ENCODE measurements around the gene NTM.

NTM gene

DNA sequence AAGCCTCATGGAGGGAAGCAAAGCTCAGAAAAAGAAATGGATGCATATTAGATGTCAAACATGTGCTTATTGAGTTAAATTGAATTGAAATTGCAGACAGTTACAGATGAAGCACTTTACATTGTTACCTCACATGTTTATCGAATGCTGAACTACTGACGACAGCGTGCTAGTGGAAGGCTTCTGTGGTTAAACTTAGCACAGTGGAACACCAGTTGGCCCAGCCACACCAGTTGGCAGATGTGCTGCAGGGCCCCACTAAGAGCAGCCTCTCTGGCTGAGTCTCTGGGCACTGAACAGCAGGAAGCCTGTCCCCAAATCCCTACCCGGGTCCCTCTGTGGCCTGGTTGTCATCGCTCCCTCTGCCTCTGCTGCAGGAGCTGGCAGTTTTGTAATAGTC lies 242.1 kb downstream of the NTM start:
- DNase-seq = no peak

DNA sequence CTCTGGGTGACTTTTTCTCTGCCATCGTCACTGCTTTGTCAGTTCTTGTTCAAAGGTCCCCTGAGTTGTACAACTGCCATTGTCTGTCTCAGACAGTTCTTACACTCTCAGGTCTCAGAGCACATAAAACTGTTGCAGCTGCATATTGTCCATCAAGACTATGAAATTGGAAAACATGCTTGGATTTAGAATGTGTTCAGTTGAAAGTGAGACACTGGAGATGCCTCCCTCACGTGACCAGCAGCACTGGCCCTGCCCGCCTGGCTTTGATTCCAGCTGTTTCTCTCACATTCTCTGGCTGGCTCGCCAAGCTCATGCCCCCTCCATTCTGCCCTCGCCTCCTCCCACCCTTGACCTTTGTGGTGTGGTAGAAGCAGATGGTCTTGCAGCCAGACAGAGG lies 244.2 kb downstream of the NTM start:
- peak; percentile 67 for DNase-seq

DNA sequence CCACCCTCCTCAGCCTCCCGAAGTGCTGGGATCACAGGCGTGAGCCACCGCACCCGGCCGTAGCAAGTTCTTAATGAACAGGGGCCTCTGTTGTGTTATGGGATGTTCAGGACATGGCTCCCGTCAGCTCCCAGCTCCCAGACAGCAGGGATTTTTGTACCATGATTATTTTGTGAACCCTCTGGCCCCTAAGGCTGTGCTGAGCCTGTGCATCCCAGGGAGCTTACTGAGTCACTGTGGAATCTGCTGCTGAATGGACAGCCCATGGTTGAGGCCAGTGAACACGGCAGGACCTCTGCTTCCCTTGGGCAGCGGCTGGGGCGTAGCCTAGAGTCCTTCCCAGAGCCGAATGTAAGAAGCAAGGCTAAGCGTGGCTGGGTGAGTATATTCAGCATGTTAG lies 245.2 kb downstream of the NTM start:
- no peak for DNase-seq

DNA sequence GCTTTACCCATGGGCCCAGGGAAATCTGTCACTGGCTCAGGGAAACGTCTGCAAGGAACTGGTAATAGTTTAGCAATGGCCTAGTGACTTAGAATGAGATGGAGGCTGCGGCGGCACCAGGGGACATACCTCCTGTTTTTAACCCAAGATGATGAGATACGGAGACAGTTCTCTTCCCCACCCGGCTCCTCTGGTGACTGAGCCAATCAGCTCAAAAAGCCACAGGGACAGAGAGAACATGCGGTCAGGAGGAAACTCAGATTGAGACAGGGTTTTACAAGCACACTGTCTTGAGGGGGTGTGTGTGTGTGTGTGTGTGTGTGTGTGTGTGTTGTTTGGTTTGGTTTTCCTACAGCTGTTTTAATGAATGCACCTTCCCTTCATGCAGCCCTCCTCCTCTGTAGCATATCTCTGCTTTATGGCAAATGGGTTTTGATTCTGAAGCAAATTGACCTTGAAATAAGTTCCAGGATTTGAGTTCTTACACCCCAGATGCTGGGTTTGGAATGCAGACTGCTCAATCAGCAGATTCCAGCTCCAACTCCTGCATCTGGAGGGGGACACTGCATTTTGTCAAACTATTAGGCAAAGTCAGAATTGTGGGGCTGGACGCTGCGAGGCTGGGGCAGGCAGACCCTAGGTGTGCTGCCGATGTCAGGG lies 246.2 kb downstream of the NTM start:
- DNase-seq = no peak

DNA sequence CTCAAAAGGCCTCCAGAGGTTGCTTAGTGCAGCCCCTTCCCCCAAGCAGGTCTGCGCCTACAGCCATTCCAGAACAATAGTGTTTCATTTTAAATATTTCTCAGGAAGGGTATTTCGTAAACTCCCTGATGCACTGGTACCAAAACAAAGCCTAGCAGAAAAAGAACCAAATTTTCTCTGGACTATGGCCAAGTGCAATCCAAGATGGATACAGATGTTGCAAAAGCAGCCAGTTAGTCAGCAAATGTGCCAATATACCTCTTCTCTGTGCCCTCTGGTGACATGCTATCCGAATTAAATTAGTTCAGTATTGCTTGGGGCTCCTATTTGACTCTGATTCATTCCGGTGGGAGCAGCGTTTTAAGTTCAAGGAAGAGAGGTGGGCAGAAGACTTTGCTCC lies 247.8 kb downstream of the NTM start:
- DNase-seq = no peak

DNA sequence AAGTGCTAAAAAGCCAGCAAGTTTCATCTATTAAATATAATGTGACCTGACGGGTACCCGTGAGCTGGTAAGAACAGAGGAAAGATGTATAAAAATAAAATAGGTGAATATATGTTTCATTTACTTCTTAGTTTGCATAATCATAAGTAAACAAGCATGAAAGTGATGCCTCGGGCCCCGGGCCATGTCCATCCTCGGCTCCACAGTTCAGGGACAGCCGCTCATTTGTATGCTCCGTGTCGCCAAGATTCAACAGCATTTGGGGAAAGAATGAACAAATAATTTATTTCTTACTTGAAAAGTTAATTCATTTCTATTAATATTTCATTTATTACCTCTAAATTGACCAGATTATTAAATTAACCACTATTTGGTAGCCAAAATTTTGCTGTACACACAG lies 251.8 kb downstream of the NTM start:
- no peak for DNase-seq

DNA sequence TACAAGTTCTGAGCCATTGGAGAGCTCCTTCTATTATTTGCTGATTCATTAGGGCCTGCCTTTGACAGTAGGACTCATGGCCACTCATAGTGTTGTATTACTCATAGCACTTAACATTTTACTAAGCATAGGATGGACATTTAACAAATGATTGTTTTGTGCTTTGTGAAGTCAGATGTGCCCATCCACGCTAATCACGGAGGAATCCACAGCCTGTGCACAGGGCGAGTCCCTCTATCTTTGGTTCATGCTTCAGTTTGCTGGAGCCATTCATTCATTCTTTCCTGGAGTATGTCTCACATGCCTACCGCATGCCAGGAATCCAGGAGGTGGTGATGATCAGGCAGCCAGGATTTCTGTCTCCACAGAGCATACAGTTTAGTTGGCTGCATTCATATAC lies 254.1 kb downstream of the NTM start:
- DNase-seq = no peak

DNA sequence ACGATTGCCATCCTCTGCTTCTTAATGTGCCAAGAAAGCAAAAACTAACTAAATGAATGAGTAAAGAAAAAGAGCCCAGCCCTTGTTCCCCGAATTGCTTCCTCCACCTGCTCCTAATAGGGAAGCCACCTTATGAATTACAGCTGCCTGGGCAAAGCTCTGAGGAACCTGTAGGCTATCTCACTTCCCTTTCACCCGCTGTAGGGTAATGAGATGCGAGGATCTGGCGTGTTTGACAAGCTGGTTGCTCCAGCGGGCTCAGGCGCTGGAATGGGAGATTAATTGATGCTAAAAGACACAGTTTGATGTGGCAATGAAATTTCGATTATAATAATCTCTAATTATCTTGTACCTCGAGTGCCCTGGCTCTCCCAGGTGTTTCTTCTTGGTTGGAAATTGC lies 256.4 kb downstream of the NTM start:
- DNase-seq = no peak

DNA sequence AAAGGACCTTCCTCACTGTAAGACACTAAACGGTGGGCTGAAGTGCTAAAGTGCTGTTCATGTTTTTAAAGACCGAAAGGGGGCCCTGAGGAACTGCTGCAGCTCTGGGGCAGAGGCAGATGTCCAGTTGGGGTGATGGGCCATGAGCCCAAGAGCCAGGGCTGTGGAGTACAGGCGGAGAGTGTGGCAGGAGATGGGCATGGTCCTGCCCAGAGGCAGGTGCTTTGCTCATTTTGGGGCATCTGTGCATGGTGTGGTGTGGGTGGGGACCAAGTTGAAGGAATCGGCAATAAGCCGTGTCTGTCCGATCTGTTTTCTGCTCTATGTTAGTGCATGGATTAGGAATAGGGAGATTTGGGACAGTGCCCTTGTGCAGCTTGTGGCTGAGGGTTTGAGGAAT lies 258.3 kb downstream of the NTM start:
- no peak for DNase-seq

DNA sequence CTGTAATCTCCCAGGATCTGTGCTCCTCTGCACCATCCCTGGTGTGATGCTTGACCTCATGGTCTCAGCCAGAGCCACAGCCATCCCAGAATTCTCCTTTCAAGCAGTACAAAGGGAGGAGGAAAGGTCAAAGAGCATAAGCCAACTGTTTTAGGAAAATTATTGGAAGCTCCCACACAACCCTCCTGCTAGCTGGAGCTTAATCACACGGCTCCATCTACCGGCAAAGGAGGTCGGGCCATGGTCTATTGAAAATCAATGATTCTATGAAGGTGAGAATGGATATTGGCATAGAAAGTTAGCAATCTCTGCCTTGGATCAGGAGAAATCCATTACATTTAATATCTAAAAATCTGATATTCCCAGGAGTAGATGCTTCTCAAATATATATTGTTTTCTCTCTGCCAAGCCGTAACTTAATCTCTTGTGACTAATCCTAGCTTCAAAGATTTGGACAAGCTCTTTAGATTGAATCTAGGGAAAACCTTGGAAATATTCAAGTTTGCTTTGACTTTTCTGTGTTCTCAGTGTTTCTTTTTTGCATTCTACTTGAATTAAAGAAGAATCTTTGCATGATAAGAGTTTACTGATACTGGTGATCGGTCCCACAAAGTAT lies 259.6 kb downstream of the NTM start:
- no peak for DNase-seq

DNA sequence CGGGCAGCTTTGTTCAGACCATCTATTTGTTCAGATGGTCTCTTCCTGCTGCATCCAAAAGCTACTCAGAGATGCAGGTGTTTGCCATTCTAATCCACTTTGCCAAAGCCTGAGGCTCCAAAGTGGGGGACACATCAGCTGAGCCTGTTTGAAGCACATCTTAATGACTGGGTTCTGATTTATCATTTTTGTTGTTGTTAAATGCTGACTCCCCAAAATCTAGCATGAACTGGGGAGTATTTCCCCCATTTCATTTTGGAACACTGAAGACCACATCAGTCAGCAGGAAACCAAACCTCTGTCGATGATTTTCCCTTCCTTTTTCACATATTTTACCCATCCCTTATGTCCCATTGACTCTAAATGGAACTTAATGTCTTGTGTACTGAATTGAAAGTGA lies 262.6 kb downstream of the NTM start:
- DNase-seq = no peak

DNA sequence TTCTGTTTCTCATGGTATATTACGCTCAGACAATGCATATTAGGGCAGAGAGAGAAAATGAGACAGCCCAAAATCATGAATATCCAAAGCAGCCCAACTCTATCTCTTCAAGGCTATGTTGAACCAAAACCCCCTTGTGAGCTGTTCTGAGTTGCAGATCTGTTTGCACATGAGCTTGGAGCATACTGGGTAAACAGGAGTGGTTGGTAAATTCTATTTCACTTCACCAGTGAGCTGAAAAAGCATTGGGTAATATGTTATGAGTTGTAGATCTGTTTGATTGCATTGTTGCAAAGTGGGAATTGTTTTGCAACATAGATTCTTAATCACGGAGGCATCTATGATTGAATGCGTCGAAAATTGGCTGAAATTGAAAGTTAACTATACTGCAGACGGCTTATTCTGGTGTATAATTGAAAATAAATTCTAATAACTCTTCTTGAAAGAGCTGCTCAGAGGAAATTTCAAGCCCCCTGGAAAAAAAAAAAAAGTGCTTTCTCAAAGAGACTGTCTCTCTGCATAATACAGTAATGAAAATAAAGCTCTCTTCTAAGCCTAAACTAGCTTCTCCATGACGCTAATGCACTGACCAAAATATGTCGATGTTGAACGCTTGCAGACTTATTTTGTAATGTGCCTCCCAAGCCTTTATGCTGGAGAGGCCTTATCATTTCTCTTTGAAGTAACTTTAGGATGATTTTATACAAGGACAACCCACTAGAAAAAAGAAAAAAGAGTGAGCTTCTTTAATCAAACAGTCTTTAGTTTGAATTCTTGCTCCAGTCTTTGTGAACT lies 263.7 kb downstream of the NTM start:
- no peak for DNase-seq

DNA sequence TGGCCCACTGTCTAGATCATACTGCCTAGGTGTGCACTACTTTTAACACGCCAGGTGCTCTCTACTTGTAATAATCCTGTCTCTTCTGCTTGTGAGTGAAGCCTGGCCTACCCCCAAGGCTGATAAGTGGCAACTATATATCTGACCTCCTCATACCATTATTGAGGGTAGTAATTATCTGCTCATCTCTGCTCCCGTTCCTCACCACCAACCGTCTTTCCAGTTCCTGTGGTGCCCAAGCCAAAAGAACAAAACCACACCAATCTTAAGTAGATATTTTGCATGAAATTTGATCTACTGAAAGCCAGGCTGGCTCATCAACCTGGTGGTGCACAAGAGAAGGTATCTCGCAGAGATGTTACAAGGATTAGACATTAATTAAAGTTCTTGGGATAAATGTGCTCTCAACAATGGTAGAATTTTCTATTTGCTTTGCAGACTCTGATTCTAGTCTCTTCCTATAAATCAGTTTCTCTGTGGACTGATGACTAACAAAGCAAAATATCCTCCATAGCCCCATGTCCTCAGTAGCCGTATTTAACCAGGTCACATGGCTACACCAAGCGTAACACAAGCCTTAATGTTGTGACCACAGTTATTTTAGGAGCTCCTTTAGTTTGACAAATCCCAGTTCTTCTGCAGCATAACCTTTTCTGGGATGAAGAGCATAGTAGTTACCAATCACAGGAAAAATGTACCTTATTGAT lies 267.2 kb downstream of the NTM start:
- no peak for DNase-seq

DNA sequence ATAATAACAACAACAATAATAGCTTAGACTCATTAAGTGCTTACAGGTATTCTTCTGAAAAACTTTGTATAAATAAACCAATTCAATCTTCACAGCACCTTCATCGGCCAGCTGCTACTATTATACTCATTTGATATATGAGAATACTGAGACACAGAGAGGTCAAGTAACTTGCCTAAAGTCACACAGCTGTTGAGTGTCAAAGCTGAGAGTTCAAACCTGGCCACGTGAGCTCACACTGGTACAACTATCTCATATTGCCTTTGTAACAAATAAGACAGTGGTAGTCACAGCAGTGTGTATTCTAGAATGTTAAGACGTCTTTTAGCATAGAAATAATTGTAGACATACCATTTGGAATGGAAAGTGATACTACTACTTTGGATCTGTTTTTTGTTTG lies 268.5 kb downstream of the NTM start:
- DNase-seq = no peak

DNA sequence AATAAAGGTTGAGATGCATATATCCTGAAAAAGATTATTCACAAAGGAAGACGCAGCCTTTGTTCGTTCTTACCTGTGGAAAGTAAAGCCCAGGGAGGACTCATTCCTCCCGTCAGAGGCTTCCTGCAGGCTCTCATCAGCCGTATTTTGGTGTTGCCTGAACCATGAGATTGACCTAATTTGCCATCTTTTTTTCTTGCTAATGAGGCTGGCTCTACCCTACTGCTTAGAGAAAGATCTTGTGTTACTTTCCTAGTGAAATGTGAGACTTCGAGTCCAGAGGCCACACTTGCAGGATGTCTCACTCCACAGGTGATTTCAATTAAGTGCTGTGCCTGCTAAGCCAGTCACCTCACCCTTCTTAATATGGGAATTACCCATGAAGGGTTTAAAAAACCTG lies 269.9 kb downstream of the NTM start:
- DNase-seq = no peak

DNA sequence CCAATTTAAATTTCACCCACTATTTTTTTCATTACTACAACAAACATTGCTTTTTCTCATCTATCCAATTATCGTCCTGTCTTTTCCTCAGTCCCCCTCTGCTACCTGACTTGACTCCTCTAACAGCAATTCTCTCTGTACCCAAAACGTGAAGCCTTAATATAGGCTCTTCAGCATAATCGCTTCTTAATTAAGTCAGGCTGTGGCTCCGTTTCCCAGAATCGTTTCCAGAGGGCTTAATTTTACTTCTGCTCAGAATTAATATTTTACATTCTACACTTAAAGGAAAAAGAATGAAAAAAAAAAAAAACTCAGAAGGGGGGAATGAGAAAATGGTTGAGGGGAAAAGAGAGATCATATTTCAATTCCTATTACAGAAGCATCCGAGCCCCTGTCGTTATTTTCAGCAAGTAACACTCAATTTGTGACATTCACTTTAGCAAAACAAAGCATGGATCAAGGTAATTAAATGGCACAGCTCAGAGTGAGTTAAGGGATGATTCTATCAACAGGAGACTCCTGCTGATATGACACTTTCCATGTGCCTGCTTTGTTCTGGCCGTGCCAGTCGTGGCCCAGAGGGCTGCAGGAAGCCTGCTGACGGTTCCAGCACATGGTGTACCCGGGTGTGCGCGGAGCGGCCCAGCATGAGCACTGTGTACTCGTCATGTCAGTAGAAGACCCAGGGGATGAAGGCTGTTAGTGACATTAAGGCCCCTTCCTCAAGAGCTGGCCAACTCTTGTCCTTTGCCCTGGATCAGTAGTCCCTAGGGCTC lies 272.5 kb downstream of the NTM start:
- no peak for DNase-seq

DNA sequence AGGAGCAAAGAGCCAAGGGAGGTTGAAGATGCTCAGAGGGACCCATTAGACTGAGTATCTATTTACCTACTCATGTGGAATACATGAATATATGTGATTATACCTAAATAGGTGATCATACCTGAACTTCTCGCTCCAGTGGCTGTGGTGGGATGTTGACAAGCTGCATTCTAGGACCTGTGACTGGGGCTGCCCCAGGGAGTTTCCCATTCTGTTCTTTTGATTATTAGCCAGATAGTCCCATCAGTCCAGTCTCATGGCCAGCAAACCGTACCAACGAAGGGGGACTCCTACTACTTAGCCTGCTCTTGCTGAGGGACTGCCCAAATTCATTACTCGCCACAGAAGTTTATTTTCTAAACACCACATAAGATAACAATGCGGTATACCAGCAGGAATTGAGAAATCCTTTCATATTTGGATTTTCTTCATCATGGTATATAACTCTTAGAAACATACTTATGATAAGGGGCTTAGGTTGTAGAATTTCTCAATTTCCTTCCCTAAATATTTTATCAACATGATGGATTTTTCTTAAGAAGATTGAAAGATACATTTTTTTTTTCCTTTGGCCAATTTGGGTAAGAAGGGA lies 273.9 kb downstream of the NTM start:
- no peak for DNase-seq

DNA sequence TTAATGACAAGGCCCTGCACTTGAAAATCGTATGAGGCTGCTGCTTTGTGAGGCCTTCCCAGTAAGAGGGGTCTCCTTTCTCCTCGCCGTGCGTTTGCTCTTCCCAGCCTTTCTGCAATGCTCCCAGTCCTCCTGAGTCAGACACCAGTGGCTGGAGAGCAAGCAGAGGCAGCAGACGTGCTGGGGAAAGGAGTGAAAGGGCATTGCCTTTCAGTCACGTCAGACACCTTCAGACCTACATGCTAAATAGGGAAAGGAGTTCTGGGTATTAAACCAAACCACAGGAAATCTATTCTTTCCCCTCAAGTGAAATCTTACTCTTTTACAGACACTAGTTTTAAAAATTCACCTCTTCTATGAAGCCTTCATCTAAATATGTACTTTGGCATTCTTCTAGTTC lies 274.8 kb downstream of the NTM start:
- no peak for DNase-seq

DNA sequence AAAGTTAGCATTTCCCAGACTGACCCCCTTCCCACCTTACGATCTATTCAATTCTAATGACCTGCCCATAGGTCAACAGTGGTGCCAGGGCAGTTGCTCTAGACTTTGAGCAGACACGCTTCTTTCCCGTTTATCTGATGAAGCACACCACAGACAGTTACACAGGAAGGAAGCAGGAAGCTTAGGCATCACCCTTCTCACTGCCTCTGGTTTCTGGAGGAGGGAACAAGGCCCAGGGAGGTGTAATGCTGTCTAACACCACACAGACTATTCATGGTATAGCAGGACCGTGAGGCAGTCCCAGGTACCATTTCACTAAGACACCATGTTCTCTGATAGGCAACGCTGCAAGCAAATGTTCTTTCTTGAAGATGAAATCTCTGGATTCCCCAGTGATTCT lies 279.4 kb downstream of the NTM start:
- no peak for DNase-seq

DNA sequence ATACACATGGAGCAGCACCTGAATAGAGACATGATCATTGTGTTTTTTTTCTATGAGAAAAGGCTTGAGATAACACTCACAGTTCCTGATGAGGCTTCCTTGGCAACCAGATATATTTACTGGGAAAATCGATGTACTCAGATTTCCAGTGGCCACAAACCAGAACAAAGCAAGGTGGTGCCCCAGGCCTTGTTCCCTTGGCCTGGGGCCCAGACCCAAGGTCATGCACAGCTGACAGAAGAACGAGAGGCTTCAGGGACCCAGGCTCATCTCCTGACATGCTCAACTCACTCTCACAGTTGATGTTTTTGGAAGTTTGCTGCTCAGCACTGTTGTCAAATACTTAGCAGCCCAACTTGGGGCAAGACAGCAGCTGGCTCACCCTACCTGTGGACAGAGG lies 281.8 kb downstream of the NTM start:
- DNase-seq = no peak

DNA sequence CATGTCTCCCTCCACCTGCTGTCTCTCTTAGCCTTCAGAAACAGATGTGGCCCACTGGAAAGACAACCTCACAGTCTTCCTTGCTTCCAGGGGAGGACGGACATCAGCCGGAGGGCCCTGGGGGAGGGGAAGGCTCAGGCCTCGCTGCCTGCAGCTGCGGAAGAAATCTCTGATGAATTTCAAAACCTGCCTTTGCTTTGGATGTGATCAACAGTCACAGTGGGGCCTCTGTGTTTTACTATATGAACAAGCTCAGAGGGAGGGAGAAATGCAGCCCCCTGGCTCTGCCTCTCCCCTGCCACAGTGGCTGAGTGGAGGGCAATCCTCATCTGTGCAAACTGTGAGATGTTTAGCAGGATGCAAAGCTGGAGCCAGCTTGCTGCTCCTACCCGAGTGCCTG lies 282.8 kb downstream of the NTM start:
- no peak for DNase-seq

DNA sequence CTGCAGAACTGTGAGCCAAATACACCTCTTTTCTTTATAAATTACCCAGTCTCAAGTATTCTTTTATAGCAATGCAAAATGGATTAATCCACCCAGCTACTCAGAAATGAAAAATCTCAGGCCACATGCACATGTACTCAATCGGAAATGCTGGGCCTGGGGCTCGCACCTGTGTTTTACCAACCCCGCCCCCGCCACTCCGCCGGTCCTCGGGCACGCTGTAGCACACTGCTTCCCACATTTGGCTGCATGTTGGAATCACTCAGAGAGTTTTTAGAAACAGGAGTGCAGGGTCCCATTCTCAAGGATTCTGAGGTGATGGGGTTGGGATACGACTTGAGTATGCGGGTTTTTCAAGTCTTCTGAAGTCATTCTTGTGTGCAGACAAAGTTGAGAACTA lies 284.4 kb downstream of the NTM start:
- DNase-seq = no peak

Measured in left hindlimb (tissue), 1 donor.